SW 1271 (cell line): Measurements from ENCODE around the gene NINJ2.

ENCODE experiments used
- DNase-seq, 2 experiments: peaks; one replicate each; lab custom pipeline; 2025; lab: John Stamatoyannopoulos, UW

The NINJ2 gene

GRCh38 chr12:531951-532585 lies 131.2 kb downstream of the NINJ2 start:
- DNase-seq, result no peak

GRCh38 chr12:530821-531220 lies 132.4 kb downstream of the NINJ2 start:
- no peak for DNase-seq

DNA sequence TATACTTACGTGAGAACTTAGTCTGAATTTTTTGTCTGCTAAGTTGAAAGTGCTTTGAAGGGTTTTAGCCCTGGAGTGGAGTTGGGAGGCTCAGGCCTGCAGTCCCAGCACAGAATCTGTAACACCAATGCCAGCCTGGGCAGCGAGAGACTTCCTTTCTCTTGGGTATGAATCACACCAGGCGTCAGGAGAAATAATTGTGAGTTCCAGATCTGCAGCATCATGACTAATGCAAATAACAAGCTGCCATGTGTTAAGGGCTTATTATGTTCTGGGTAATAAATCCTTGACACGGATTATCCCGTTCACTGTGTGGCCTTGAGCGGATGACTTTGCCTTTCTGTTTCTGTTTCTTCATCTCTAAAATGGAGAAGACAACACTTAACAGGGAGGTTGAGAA lies 132.9 kb downstream of the NINJ2 start:
- no peak for DNase-seq

DNA sequence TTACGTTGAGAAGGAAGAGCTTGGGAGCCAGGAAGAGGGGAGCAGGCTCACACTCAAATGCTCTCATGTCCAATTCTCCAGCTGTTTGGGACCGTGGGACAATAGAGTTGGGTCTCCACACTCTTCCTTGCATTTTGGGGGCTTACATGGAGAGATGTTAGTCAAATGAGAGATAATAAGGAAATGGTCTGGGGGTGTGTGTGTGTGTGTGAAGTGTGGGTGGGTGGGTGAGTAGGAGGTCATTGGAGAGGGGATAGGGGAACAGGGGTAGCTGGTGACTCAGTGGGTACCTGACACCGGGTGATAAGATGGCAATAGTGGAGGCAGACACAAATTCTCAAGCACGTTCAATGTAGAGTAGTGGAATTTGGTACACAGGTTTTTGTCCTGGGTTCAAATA lies 135.5 kb downstream of the NINJ2 start:
- no peak for DNase-seq

DNA sequence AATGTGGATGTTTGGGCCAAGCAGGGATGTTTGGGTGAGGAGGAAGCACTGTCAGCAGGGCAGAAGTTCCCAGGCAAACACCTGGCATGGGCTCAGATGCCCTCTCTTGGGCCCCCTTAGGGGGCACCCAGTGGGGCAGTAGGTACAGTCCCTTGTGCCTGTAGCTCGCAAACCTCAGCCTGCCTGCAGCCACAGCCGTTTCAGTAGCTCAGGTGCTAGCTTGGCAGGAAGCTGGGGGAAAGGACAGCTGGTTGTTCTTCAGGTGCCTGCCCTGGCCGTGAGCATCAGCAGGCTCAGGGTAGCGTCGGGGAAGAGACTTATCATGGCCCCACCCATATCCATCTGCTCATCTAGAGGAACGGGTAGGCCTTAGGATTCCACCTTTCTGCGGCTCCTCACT lies 136.0 kb downstream of the NINJ2 start:
- DNase-seq, result no peak

GRCh38 chr12:526089-526488 lies 137.2 kb downstream of the NINJ2 start:
- DNase-seq, result no peak

GRCh38 chr12:524167-524951 lies 138.9 kb downstream of the NINJ2 start:
- DNase-seq, result no peak

DNA sequence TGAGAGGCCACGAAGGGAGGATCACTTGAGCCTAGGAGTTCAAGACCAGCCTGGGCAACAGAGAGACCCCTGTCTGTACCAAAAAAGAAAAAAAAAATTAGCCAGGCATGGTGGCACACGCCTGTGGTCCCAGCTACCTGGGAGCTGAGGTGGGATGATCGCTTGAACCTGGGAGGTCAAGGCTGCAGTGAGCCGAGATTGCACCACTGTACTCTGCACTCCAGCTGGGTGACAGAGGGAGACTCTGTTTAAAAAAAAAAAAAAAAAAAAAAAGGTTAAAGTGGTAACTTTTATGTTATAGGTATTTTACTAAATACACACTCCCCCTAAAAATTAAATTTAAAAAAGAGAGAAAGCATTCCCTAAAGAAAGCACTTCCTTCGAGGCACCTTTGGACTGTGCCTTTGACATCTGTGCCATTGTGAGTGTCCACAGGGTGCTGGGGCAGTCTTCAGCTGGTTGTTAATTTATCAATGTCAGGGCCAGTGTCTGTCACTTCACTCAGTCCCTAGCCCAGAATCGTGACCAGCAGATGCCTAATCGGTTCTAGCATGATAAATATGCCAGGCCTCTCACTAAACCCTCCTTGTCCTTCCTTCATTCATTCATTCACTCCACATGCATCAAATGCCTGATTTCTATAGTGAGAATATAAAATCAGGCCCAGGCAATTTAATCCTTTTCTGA lies 140.4 kb downstream of the NINJ2 start:
- DNase-seq, result no peak

DNA sequence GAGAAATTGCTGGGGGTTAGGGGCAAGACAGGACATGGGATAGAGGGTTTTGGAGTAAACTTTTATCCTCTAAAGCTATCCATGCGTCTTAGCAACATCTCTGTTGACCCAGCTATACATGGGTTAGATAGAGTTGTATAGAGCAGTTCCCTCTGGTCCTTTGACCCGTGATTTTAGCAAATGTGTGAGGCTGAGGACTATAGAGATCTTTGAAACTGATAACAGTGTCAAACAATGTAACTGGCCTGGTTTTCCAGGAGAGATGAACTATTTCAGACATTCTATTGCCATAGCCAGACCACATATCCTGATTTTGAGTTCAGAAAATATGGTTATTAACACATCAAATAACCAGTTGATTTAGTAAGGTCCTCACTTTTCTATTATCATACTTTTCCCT lies 143.1 kb downstream of the NINJ2 start:
- no peak for DNase-seq

- no peak for DNase-seq
Observed at GRCh38 chr12:517538-517937, 145.7 kb downstream of the NINJ2 start.
